ENCODE measurements around the gene RHOC.
A peak's percentile ranks its signal among the peaks of the same experiment; 100 is the strongest.

The RHOC gene

DNA sequence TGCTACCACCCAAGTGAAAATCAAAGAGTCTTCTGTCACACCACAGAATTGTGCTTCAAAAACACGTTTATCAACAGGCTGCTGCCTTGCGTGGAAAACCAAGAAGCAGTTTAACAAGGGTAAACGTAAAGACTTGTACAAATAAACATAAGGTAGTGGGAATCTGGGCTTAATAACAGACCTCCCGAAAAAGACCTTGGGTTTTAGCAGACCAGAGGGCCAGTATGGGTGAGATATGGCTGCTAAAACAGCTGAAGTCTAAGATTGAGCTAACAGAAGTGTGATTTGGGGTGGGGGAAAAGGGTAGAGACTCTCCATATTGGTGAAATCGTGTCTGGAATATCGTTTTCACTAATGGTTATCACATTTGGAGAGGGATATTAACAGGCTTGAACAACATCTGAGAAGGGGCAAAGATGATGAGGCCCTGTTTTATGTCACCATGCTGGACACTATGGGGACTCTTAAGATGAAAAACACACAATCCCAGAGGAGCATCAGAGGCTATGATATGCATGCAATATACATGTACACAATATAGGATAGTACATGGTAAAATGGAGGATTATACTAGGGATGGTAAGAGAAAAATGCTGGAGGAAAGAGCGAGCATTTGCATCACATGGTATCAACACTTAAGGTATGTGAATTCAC, 31.1 kb downstream of the RHOC start:
- DNase-seq (ENCODE audit: low spot score) = no peak
- TF ChIP-seq, protein P1, sequence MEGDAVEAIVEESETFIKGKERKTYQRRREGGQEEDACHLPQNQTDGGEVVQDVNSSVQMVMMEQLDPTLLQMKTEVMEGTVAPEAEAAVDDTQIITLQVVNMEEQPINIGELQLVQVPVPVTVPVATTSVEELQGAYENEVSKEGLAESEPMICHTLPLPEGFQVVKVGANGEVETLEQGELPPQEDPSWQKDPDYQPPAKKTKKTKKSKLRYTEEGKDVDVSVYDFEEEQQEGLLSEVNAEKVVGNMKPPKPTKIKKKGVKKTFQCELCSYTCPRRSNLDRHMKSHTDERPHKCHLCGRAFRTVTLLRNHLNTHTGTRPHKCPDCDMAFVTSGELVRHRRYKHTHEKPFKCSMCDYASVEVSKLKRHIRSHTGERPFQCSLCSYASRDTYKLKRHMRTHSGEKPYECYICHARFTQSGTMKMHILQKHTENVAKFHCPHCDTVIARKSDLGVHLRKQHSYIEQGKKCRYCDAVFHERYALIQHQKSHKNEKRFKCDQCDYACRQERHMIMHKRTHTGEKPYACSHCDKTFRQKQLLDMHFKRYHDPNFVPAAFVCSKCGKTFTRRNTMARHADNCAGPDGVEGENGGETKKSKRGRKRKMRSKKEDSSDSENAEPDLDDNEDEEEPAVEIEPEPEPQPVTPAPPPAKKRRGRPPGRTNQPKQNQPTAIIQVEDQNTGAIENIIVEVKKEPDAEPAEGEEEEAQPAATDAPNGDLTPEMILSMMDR (IDR thresholded peaks at IDR 0.05; ENCODE audit: borderline replicate concordance, control extremely low read depth, extremely low read depth, insufficient read depth, missing control alignments) = no peak
- in situ Hi-C loops (cut with MboI; ENCODE audit: low sequenced_read_pairs, unreplicated experiment) = no loop called here

DNA sequence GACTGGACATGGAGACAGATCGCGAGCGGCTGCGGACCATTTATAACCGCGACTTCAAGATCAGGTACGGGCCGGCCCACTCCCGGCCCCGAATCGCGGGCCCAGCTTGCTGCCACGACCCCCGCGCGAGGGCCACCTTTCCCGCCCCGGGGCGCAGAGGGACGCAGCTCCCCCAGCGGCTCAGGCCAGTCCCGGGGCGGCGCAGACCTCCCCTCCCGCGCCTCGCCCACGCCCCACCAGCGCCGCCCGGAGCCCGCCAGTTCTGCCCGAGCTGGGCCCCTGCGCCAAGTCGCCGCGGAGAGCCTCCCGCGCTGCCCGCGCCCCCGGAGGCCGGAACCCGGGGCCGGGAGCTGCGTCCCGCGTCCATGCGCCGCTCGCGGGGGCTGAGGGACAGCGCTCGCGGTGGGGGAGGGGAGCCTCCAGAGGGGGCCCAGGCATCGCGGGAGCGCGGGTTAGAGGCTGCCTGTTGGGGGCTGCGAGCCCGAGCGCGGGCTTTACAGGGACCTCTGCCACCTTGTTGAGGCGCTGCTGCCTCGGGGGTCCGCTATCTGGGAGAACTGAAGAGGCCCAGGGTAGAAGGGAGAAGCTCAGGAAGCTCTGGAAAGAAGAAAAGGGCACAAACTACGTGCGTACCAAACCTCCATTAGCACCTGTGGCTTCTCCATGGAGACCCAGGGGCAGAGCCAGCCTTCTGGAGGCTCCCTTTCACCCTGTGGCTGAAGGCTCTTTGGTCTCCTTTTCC, 31.8 kb downstream of the RHOC start:
- TF ChIP-seq, protein P1 (IDR thresholded peaks at IDR 0.05; ENCODE audit: borderline replicate concordance, control extremely low read depth, extremely low read depth, insufficient read depth, missing control alignments) = no peak
- in situ Hi-C loops (cut with MboI; ENCODE audit: low sequenced_read_pairs, unreplicated experiment) = no loop called here
- DNase-seq (ENCODE audit: low spot score) = peak; percentile 70

DNA sequence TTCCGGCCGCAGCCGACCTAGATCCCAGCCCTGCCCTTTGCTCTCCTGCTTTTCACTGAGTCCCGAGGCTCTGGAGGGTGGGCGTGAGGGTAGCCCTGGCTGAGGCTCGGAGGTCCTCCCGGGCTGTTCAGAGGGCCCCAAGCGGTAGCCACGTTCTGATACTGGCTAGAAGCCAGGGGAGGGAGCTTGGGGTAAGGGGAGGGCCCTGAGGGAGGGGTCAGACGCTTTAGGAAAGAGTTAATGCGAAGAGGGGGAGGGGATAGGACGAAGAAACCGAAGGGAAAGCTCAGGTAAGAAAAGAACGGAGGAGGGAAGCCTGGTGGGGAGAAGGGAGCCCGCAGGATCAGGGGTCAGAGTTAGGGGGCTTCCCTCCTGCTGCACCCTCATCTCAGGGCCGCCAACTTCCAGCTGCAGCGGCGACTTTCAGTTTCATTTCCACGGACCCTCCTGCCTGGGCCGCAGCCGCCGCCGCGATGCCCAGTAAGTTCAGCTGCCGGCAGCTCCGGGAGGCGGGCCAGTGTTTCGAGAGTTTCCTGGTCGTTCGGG, 32.4 kb downstream of the RHOC start, which contains the start of gene MOV10:
Gene MOV10 (plus strand): TSS at position 220 of the 546 bp plus-strand sequence. CDS start 254 bp downstream, at position 474.
- DNase-seq (ENCODE audit: low spot score) = peak; percentile 79
- TF ChIP-seq, protein P1 (IDR thresholded peaks at IDR 0.05; ENCODE audit: borderline replicate concordance, control extremely low read depth, extremely low read depth, insufficient read depth, missing control alignments) = no peak
- in situ Hi-C loops (cut with MboI; ENCODE audit: low sequenced_read_pairs, unreplicated experiment) = no loop called here

DNA sequence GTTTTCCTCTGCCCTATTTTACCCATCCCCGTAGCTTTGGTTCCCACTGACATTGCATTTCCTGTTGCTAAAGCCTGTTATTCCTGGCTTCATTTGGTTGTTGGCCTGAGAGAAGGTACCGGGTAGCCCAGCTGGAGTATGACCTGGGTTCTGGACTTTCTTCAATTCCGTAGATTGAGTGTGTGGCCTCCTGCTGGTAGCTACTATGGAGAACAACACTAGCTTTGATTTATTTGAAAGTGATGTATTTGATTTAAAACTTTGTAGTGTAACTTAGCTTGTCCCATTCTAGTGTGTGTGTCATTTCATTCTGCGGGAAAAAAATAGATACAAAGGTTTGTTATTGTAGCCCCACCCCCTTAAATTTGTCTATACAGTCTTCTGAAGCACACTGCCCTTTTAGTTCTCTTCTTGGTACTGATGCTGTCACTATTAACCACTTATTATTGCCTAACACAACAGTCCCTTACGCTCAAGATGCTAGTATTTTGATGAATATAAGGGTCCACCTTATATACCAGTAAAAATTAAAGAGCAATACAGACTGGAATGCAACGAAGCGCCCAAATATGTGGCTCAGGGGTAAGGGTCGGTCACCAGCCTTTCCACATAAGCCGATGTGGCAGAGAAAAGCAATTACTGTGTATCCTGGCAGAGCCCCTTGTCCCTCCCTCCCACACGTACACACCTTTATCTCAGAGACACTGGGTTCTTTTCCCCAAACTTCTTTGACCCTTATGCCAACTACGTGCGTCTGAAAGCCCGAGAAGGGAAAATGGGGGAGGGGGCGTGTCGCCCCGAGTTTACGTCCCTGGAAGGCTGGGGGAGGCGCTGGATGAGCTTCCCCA, 33.1 kb downstream of the RHOC start:
- in situ Hi-C loops (cut with MboI; ENCODE audit: low sequenced_read_pairs, unreplicated experiment) = no loop called here
- DNase-seq (ENCODE audit: low spot score) = no peak
- TF ChIP-seq, protein P1 (IDR thresholded peaks at IDR 0.05; ENCODE audit: borderline replicate concordance, control extremely low read depth, extremely low read depth, insufficient read depth, missing control alignments) = peak; percentile 28

DNA sequence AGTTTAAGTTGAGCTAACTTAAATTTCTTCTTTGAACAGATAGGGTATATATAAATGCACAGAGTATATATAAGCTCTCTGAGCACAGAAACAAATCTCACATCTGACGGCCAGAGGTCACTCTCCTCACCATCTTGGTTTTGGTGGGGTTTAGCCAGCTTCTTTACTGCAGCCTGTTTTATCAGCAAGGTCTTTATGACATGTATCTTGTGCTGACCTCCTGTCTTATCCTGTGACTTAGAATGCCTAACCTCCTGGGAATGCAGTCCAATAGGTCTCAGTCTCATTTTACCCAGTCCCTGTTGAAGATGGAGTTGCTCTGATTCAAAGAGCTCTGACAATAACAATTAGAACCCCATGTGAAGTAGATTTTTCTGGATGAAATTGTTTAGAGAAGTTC, 34.1 kb downstream of the RHOC start:
- no peak for DNase-seq (ENCODE audit: low spot score)
- in situ Hi-C loops (cut with MboI; ENCODE audit: low sequenced_read_pairs, unreplicated experiment) = no loop called here
- TF ChIP-seq, protein P1 (IDR thresholded peaks at IDR 0.05; ENCODE audit: borderline replicate concordance, control extremely low read depth, extremely low read depth, insufficient read depth, missing control alignments) = no peak

DNA sequence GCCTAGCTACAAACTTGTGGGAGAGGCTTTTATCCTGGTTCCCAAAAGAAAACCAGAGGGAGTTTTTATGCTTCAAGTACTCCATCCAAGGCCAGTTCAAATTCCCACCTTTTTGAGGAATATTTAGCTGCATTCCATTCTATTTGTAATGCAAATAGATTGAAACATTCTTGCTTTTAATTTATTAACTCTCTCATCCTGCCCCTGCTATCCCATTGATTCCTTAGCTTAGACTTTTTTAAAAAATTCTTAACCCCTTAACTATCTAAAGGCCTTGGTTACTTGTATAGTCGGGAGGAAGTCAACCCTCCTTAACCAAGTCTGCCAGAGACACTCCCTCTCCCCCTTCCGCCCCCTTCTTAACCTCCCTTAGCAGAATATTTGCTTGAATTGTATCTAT, 34.9 kb downstream of the RHOC start:
- in situ Hi-C loops (cut with MboI; ENCODE audit: low sequenced_read_pairs, unreplicated experiment) = no loop called here
- DNase-seq (ENCODE audit: low spot score) = no peak
- TF ChIP-seq, protein P1 (IDR thresholded peaks at IDR 0.05; ENCODE audit: borderline replicate concordance, control extremely low read depth, extremely low read depth, insufficient read depth, missing control alignments) = no peak
